Measurements from ENCODE around the gene OR8K1.

The OR8K1 gene

DNA sequence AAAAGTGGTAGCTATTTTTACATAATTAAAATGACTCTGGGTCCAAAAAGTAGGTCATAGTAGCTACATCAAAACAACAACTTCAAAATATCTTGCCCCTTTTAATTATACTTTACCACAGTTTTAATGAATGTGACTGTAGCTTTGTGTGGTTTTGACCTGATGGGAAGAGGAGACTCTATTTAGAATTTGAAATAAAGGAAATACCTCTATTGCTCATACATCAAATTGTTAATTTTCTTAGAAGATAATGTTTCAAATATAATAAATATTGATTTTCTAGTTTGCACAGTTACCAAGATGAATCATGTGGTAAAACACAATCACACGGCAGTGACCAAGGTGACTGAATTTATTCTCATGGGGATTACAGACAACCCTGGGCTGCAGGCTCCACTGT is at the start of gene OR8K1:
Gene OR8K1, plus strand, starts transcription at position 301 of the 400 bp plus-strand sequence. Its CDS starts 0 bp downstream, at position 301.
- no peak for DNase-seq

DNA sequence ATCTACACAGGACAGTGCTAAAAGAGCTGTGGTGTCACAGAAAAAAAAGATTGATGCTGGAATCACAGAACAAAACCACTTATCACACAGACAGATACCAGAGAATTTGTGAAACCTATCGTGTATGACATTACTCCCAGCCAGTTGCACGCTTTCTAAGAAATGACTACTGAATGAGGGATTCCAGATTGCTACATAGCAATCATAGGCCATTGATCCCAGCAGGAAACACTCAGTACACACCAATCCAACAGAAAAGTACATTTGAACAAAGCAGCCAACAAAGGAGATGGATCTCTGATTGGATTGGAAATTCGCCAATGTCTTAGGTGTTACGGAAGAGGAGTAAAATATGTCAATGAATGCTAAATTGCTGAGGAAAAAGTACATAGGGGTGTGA is 48.9 kb upstream of the OR8K1 start:
- no peak for DNase-seq

DNA sequence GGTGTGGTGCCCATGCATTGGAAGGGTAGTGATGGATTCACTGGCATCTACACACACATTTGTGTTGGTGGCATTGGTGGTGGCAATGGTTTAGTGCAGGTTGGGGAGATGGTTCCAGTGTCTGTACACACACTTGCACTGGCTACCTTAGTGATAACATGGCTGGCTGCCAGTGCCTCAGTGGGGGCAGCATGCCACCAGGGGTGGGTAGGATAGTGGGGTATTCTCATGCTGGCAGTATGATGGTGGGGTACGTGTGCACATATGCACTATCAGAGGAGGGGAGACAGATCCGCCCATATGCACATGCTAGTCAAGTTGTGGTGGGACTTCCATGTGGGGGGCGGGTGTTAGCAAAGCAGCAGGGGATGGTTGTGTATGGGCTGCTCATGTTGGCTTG is 38.0 kb upstream of the OR8K1 start:
- DNase-seq = no peak

DNA sequence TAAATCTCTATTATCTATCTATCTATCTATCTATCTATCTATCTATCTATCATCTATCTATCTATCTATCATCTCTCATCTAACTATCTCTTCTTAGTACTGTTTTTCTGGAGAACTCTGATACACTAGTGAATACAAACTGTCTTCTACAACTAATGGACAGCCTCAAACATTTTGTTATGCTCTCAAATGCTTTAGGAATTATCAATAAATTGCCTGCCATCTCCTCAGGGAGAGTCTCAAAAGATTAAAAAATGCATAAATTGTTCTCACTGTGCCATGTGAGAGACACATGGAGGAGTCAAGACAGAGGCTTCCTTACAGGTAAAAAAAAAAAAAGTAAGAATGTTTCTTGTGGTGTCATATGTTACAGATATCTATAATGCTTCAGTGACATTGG is 31.0 kb upstream of the OR8K1 start, which contains the start of gene OR8K3:
Gene OR8K3, plus strand, starts transcription at position 301 of the 400 bp plus-strand sequence. CDS start 3,163 bp downstream, outside the sequence.
- no peak for DNase-seq

DNA sequence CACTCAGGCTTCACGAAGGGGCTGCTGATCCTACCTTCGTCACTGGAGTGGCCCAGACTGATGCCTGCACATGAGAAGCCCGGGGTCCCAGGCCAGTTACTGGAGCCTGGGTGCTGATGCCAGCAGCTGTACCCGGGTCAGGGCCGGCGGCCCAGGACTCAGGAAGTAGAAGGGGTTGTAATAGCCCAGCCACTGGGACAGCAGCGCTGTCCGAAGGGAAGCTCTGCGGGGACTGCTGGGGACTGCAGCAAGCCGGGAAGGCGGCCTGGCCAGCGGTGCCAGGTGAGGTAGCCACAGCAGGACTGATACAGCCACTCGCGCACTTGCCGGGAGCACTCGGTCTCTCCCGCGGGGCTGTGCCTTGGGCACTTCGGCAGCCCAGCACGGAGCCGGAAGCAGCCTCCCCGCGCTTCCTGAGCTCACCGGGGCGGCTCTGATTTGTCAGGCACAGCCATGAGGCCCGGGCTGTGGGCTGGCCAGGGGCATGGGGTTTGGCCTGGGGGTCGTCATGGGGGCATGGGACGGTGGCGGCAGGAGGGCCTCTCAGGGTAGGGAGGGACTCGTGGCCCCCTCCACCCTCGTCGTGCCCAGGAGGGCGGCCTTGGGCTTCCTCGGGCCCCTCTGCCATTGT is 13.9 kb upstream of the OR8K1 start:
- DNase-seq = no peak

DNA sequence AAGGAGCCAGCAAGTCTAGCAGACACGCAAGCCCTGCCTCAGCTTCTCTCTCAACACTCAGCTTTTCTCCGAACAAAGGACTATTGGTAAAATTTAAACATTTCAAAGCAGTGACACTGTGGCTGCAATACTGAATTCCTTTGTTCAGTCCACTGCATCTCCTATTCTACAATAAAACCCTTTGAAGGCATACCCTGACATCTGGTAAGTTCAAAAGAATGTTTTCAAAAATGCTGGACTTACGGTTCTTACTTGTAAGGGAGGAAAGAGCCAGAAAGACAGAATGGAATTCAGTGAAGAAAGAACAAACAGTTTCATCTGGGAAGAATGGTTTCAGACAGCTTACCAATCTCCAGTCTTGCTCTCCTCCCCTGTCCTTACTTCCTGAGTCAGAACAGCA is 12.7 kb upstream of the OR8K1 start:
- no peak for DNase-seq

DNA sequence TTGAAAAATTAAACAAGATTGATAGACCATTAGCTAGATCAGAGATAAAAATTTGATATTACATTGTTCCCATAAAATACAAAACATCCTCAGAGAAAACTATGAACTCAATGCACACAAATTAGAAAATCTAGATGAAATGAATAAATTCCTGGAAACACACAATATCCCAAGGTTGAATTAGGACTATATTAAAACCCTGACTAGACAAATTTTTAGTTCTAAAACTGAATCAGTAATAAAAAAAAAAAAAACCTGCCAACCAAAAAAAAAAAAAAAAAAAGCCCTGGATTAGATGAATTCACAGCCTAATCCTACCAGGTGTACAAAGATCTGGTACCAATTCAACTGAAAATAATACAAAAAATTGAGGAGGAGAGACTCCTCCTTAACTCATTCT is 5.5 kb upstream of the OR8K1 start:
- DNase-seq = no peak

DNA sequence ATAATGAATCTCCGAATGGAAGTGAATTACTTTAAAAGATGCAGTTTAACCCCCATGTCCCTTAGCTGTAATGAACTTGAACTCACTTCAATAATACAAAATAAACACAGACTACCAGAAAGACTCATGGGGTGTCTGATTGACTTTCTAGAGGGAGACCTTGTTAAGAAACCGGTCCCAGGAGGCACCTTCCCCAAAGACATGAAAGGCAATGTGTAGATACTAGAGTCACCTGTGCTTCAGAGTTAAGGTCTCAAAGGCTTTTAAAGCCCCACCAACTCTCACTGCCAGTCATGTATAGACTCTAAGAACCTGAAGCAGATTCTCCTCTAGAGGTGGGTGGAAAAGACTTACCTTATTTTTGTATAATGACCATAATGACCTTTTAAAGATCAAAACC is 8.2 kb downstream of the OR8K1 start, which contains the start of gene OR8J1:
Gene OR8J1, plus strand, starts transcription at position 301 of the 400 bp plus-strand sequence. CDS start 5,956 bp downstream, outside the sequence.
- DNase-seq = no peak

DNA sequence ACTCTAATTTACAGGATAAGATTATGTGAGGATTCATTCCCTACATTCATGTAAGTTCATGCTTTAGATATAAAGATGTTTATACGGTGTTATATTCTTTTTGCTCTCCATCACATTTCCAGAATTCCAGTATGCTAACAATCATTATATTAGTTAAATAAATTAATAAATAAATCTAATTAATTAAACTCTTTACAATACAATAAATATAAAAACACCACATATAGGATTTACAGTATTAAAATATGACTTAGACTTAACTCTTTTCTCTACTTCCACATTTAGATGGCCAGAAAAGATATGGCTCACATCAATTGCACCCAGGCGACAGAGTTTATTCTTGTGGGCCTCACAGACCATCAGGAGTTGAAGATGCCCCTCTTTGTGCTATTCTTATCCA is 29.5 kb downstream of the OR8K1 start, which contains the start of gene OR8U1:
Gene OR8U1, plus strand, starts transcription at position 301 of the 400 bp plus-strand sequence. Its CDS starts 0 bp downstream, at position 301.
- DNase-seq = no peak

DNA sequence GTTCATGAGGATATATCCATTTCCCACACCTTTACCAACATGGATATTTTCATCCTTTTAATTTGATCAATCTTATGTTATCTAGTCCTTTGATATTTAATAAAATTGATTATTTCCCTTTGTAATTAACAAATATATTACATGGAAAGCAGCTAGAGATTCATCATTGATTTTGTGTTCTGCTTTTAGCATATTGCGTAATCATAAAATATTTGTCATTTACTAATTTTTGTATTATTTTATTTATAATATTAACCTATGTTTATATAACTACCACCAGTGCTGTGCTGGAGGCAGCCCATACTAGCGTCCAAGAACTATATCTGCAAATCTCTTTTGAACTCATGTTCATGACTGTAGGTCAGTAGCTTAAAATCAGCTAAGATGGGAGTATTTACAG is 34.3 kb downstream of the OR8K1 start:
- DNase-seq = no peak

DNA sequence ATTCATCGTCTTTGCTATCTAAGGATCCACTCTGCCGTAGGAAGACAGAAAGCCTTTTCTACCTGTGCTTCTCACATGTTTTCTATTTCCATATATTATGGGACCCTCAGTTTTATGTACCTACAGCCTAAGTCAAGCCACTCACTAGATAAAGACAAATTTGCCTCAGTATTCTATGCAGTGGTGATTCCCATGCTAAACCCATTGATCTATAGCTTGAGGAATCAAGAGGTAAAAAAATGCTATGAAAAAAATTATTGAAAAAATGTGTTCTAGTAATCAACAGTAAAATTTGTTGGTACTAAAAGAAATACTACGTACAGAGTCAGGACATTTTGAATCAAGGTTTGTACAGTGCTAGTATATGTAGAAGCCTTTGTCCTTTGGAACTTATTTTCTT is 48.5 kb downstream of the OR8K1 start:
- DNase-seq = no peak

DNA sequence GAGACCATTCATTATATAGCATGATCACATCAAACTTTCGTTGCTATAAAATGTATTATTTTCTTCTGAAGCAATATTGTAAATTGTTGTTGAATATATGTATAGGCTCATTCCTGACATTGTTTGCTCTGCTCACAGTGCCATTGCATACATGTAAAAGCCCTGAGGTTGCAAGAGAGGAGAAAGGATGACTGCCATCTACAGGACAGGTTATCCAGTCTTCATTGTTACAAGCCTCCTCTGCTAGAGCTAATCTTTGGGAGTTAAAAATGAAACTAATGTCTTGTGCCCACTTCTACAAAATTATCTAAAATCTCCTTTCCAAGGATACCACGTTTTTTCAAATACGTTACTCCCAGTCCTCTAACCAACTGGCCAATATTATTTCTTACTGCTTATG is 50.2 kb downstream of the OR8K1 start:
- DNase-seq = no peak
